HAP-1 (cell line): ENCODE results near the gene RAB31.
A peak's percentile ranks its signal among the peaks of the same experiment; 100 is the strongest.

Source experiments
- DNase-seq, 2 experiments: peaks; one replicate each; pipeline ENCODE4 v3.0.0-alpha.2; 2016 to 2020; ENCODE audit warnings: low spot score in 2 of 2
- H3K27me3 ChIP-seq: fragments of 250-450 bp; sonication (Bioruptor Pico); 2 replicates; pipeline ENCODE4 v1.5.1; 2020; ENCODE audit warnings: low read depth, mild to moderate bottlenecking, moderate library complexity
- H3K36me3 ChIP-seq: fragments of 250-450 bp; sonication (Bioruptor Pico); replicated peaks from 2 replicates; pipeline ENCODE4 v1.5.1; 2020; ENCODE audit warnings: mild to moderate bottlenecking
- H3K4me1 ChIP-seq: fragments of 250-450 bp; sonication (Bioruptor Pico); 2 replicates; pipeline ENCODE4 v1.5.1; 2020; ENCODE audit warnings: mild to moderate bottlenecking
- H3K4me3 ChIP-seq: fragments of 250-450 bp; sonication (Bioruptor Pico); 2 replicates; pipeline ENCODE4 v1.5.1; 2020; ENCODE audit warnings: mild to moderate bottlenecking, moderate library complexity
- H3K9me3 ChIP-seq: fragments of 250-450 bp; sonication (Bioruptor Pico); 2 replicates; pipeline ENCODE4 v1.5.1; 2020; ENCODE audit warnings: mild to moderate bottlenecking, moderate library complexity
- in situ Hi-C: fragments of 300-500 bp; cut with MboI; formaldehyde crosslinking; loops from 3 replicates; pipeline ENCODE4 v1.14.3; 2020; ENCODE audit warnings: low sequenced_read_pairs, inconsistent platforms, mixed read lengths

The RAB31 gene

GRCh38 chr18:9712130-9712577 is 4.1 kb downstream of the RAB31 start:
- peaks cover 10% of the 10 kb centered on the region for H3K4me1 ChIP-seq
- in situ Hi-C loops, result no loop called here

DNA sequence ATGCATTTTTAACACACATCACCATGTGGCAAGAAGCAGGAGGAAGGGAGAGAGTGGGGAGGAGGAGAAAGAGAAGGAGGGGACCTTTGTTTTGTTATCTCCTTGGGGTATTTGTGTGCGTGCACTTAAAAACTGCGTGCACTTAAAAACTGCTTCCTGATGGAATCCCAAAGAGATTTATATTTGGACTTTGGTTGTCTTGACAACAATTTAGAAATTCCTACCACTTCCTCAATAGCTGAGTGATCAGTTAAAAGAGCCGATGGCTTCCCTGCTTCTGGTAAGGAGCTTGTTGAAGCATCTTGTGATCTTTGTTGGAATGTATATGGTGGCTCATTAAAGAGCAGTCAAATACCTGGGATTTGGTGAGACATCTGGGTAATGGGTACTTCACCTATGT is 4.5 kb downstream of the RAB31 start:
- H3K36me3 ChIP-seq, result no peaks in the 10 kb centered on the region
- H3K27me3 ChIP-seq, result no peaks in the 10 kb centered on the region
- no peaks in the 10 kb centered on the region for H3K9me3 ChIP-seq
- peaks cover 9% of the 10 kb centered on the region for H3K4me1 ChIP-seq
- in situ Hi-C loops, result no loop called here
- no peak for DNase-seq
- no peak overlapping the region for H3K4me3 ChIP-seq

More at GRCh38 chr18:9712130-9712577, 4.1 kb downstream of the RAB31 start:
- H3K4me3 ChIP-seq, result no peak overlapping the region
- no peaks in the 10 kb centered on the region for H3K36me3 ChIP-seq
- DNase-seq, result no peak
- H3K27me3 ChIP-seq, result no peaks in the 10 kb centered on the region
- H3K9me3 ChIP-seq, result no peaks in the 10 kb centered on the region

DNA sequence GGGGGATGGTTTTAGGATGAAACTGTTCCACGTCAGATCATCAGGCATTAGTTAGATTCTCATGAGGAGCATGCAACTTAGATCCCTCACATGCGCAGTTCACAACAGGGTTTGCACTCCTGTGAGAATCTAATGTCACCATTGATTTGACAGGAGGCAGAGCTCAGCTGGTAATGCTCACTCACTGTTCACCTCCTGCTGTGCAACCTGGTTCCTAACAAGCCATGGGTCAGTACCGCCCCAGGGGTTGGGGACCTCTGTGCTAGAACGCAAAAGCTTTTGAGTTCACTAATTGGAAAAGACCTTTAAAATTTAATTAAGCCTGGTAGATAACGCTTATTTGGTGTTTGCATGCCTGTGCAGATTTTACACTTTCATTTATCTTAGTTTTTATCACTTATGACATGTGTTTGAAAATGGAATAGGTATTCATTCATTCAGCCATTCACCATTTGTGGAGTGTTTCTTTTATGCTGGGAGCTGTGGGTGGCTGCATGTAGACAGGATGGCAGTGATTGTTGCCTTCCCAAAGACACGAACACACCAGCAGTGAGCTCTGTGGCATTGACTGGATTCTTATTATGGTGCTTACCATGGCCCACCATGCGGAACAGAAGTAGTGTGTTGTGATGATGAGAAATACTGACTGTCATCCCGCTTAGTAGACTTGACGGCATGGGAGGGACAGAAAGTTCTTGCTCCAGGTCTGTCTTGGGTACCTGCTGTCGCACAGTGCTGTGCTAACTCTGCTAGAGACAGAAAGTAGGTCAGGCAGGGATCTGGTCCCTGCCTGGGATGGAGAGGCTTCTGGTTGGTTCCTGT is 6.4 kb downstream of the RAB31 start:
- Histone ChIP-seq H3K4me1 (peaks cover 5% of the 10 kb centered on the region; the same call in 1 of the 2 replicates), H3K36me3 (no peaks in the 10 kb centered on the region), H3K9me3 (no peaks in the 10 kb centered on the region), H3K4me3 (no peak overlapping the region), H3K27me3 (no peaks in the 10 kb centered on the region)
- in situ Hi-C loops, result no loop called here
- no peak for DNase-seq

DNA sequence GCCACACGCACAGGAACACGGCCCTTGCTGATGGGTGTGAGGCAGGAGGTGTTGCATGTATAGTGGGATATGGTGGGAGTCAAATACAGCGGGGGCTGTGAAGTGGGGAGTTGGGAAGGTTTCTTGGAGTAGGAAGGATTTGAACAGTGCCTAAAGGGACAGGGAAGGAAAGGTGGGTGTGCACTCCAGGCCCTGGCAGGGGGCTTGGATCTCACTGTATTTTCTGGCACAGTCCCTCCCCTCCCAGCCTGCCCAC is 6.9 kb downstream of the RAB31 start:
- Histone ChIP-seq H3K4me3 (no peak overlapping the region), H3K36me3 (no peaks in the 10 kb centered on the region), H3K4me1 (peaks cover 4% of the 10 kb centered on the region; the same call in 1 of the 2 replicates), H3K9me3 (no peaks in the 10 kb centered on the region), H3K27me3 (no peaks in the 10 kb centered on the region)
- no peak for DNase-seq
- in situ Hi-C loops, result no loop called here

GRCh38 chr18:9715978-9716774 is 8.1 kb downstream of the RAB31 start:
- no peak for DNase-seq
- Histone ChIP-seq H3K4me3 (no peak overlapping the region), H3K36me3 (no peaks in the 10 kb centered on the region), H3K27me3 (no peaks in the 10 kb centered on the region), H3K9me3 (no peaks in the 10 kb centered on the region), H3K4me1 (peaks cover 4% of the 10 kb centered on the region; the same call in 1 of the 2 replicates)
- in situ Hi-C loops, result no loop called here

DNA sequence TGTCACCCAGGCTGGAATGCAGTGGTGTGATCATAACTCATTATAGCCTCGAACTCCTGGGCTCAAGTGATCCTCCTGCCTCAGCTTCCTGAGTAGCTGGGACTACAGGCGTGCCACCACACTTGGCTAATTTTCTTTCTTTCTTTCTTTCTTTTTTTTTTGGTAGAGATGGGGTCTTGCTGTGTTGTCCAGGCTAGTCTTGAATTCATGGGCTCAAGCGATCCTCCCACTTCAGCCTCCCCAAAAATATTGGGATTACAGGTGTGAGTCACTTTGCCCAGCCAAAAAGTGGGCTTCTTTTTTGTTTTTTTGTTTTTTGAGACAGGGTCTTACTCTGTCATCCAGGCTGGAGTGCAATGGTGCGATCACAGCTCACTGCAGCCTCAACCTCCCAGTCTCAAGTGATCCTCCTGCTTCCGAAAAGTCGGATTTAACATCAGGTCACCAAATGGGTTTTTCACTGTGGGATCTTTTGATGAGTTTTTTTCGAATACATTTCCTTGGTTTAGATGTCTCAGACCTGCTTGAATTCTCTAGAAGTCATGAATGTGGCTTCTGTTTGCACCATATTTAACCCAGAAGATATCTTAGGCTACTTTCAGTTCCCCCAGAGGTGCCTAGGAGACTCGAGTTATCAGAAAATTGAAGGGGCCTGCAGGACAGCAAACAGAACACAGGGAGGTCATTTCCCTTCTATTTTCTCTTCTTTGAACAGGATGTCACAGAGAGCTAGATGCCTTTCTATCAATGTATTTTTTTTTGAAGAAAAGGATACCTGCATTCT is 8.9 kb downstream of the RAB31 start:
- H3K27me3 ChIP-seq, result no peaks in the 10 kb centered on the region
- no peak overlapping the region for H3K4me3 ChIP-seq
- in situ Hi-C loops, result no loop called here
- H3K4me1 ChIP-seq, result peaks cover 4% of the 10 kb centered on the region; the same call in 1 of the 2 replicates
- no peak for DNase-seq
- H3K36me3 ChIP-seq, result no peaks in the 10 kb centered on the region
- no peaks in the 10 kb centered on the region for H3K9me3 ChIP-seq

DNA sequence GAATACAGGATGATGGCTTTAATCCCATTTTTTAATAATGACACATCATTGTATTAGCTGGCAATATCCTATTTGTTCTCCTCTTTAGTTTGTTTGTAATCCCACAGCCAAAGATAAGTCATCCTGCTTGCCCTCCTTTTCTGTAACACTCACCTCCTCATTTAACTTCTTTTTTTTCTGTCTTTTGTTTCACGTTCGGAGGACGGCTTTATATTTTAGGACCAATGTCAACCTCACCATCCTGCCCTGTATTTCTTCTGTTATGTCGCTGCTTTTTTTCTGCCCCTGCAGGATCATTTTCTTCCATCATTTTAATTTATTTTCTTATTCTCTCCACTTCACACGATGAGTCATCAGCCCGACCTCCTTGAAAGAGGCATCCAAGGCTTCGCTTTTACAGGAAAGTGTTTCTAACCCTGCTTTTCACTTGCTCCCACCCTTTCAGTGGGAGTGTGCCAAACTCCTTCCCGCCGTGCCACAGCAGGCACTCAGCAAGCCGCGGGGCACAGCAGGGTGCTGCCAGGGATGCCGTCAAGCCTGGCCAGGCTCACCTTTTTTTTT is 11.4 kb downstream of the RAB31 start:
- Histone ChIP-seq H3K4me1 (peaks cover 8% of the 10 kb centered on the region), H3K9me3 (no peaks in the 10 kb centered on the region), H3K27me3 (no peaks in the 10 kb centered on the region), H3K4me3 (no peak overlapping the region), H3K36me3 (no peaks in the 10 kb centered on the region)
- DNase-seq, result no peak
- in situ Hi-C loops, result no loop called here

GRCh38 chr18:9720327-9720726 is 12.2 kb downstream of the RAB31 start:
- Histone ChIP-seq H3K9me3 (no peaks in the 10 kb centered on the region), H3K27me3 (no peaks in the 10 kb centered on the region), H3K4me3 (no peak overlapping the region), H3K4me1 (peaks cover 16% of the 10 kb centered on the region), H3K36me3 (no peaks in the 10 kb centered on the region)
- DNase-seq, result no peak
- in situ Hi-C loops, result no loop called here

DNA sequence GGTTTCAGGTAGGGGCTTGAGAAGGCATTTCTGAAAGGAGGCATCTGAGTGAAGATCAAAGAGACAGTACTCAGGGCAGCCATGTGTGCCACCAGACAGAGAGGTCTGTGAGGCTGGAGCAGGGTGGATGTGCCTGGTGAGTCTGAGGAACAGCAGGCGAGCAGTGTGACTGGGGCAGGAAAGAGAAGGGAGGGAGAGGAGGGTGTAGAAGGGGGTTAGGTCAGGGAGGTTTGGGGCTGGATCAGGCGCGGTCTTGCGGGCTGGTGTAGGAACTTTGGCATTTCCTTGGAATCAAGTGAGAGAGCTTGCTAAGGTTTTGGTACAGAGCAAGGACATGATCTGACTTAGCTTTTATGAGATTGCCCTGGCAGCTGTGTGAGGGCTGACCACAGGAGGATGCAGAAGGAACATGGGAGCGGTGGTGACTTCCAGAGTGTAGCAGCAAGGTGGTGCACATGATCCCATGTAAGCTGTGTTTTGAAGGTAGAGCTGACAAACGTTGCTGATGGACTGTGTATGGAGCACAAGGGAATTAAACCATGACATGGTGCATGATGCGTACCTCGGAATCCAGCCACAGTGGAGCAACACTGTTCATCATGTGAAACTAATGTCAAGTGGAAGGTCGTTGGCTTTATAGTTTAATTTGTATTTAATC is 13.9 kb downstream of the RAB31 start:
- in situ Hi-C loops, result no loop called here
- no peak for DNase-seq
- Histone ChIP-seq H3K36me3 (no peaks in the 10 kb centered on the region), H3K4me3 (no peak overlapping the region), H3K27me3 (no peaks in the 10 kb centered on the region), H3K9me3 (no peaks in the 10 kb centered on the region), H3K4me1 (peaks cover 31% of the 10 kb centered on the region)

DNA sequence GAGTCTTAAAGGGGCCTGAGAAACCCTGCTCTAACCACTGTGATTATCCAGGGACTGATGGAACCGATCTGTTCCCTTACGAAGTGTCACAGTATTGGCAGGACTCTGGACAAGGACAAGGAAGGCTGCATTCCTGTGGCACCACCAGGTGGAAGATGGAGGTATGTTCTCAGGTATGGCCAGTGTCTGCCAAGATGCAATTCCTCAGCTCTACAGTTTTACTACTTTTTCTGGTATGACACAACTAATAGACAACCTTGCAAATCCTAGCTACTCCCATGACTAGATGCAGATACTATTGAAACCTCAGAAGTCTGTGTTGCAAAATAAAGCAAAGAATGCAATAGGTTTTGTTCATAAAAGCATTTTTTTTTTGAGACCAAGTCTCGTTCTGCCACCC is 14.6 kb downstream of the RAB31 start:
- Histone ChIP-seq H3K36me3 (no peaks in the 10 kb centered on the region), H3K4me1 (peaks cover 31% of the 10 kb centered on the region), H3K27me3 (no peaks in the 10 kb centered on the region), H3K9me3 (no peaks in the 10 kb centered on the region), H3K4me3 (no peak overlapping the region)
- no peak for DNase-seq
- in situ Hi-C loops, result no loop called here

DNA sequence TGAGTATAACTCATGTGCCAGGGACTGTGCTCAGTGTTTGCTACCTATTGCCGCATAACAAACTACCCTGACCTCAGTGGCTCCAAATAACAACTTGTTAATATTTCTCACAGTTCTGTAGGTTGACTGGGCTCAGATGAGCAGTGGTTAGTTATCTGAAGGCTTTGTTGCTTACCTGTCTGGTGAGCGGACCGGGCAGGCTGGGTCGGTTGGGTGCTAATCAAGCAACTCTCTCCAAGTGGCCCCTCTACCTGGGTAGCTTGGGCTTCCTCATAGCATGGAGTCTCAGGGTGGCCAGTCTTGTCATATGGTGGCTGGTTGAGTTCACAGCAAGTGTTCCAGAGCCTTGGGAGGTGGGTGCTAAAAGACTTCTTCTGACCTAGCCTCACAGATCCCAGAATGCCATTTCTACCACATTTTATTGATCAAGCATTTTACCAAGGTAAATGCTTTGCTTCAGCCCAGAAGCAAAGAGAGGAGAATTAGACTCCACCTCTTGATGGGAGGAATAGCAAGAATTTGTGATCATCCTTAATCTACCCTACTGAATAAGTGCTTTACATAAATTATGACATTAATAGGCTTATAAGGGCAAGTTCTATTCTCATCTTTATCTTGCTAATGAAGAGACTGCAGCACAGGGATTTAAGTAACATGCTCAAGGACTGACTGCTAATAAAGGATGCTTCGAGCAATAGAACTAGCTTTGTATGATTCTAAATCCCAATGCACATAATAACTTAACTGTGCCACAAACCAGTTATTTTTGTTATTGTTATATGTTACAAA is 16.9 kb downstream of the RAB31 start:
- Histone ChIP-seq H3K9me3 (no peaks in the 10 kb centered on the region), H3K4me1 (peaks cover 28% of the 10 kb centered on the region), H3K4me3 (no peak overlapping the region), H3K36me3 (no peaks in the 10 kb centered on the region), H3K27me3 (no peaks in the 10 kb centered on the region)
- in situ Hi-C loops, result no loop called here
- peak in 1 of 2 experiments; percentile 88 for DNase-seq

DNA sequence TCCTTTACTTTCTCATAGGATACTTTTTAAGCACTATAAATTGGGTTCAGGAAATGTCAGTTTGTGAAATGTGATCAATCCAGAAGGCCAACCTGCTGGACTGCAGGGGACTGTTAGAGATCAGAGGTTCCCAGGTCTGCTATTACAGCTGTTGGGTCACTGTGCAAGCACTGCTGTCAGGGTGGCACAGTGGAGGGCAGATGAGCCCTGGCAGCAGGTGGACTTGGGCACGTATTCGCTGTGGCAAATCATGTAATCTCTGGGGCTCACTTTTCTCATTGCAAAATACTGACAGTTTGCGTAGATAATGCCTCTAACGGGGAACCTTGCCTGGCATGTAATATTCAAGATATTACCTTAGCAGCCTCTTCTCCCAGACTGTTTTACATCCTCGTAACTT is 18.1 kb downstream of the RAB31 start:
- no peaks in the 10 kb centered on the region for H3K36me3 ChIP-seq
- in situ Hi-C loops, result no loop called here

More for the DNA sequence above, 18.1 kb downstream of the RAB31 start:
- Histone ChIP-seq H3K4me3 (no peak overlapping the region), H3K9me3 (no peaks in the 10 kb centered on the region), H3K27me3 (no peaks in the 10 kb centered on the region), H3K4me1 (peaks cover 28% of the 10 kb centered on the region)
- no peak for DNase-seq
